ENCODE measurements around the gene CHCHD2. TPM values are rescaled to one million over a fixed set of nuclear protein-coding genes. Genes with fewer than 3 reads are reported as not detected.

CHCHD2 gene
- total and polyA plus RNA-seq, 2 experiments from 2014 or later, result 0.94 TPM; not detected in 1

DNA sequence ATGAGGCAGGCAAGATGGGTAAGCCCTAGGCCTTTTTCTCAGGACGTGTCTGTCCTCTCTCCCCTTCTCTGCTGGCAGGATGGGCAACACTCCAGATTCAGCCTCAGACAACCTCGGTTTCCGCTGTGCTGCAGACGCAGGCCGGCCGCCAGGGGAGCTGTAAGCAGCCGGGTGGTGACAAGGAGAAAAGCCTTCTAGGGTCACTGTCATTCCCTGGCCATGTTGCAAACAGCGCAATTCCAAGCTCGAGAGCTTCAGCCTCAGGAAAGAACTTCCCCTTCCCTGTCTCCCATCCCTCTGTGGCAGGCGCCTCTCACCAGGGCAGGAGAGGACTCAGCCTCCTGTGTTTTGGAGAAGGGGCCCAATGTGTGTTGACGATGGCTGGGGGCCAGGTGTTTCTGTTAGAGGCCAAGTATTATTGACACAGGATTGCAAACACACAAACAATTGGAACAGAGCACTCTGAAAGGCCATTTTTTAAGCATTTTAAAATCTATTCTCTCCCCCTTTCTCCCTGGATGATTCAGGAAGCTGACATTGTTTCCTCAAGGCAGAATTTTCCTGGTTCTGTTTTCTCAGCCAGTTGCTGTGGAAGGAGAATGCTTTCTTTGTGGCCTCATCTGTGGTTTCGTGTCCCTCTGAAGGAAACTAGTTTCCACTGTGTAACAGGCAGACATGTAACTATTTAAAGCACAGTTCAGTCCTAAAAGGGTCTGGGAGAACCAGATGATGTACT is 26.7 kb downstream of the CHCHD2 start (continued):
- TF ChIP-seq, protein P1, sequence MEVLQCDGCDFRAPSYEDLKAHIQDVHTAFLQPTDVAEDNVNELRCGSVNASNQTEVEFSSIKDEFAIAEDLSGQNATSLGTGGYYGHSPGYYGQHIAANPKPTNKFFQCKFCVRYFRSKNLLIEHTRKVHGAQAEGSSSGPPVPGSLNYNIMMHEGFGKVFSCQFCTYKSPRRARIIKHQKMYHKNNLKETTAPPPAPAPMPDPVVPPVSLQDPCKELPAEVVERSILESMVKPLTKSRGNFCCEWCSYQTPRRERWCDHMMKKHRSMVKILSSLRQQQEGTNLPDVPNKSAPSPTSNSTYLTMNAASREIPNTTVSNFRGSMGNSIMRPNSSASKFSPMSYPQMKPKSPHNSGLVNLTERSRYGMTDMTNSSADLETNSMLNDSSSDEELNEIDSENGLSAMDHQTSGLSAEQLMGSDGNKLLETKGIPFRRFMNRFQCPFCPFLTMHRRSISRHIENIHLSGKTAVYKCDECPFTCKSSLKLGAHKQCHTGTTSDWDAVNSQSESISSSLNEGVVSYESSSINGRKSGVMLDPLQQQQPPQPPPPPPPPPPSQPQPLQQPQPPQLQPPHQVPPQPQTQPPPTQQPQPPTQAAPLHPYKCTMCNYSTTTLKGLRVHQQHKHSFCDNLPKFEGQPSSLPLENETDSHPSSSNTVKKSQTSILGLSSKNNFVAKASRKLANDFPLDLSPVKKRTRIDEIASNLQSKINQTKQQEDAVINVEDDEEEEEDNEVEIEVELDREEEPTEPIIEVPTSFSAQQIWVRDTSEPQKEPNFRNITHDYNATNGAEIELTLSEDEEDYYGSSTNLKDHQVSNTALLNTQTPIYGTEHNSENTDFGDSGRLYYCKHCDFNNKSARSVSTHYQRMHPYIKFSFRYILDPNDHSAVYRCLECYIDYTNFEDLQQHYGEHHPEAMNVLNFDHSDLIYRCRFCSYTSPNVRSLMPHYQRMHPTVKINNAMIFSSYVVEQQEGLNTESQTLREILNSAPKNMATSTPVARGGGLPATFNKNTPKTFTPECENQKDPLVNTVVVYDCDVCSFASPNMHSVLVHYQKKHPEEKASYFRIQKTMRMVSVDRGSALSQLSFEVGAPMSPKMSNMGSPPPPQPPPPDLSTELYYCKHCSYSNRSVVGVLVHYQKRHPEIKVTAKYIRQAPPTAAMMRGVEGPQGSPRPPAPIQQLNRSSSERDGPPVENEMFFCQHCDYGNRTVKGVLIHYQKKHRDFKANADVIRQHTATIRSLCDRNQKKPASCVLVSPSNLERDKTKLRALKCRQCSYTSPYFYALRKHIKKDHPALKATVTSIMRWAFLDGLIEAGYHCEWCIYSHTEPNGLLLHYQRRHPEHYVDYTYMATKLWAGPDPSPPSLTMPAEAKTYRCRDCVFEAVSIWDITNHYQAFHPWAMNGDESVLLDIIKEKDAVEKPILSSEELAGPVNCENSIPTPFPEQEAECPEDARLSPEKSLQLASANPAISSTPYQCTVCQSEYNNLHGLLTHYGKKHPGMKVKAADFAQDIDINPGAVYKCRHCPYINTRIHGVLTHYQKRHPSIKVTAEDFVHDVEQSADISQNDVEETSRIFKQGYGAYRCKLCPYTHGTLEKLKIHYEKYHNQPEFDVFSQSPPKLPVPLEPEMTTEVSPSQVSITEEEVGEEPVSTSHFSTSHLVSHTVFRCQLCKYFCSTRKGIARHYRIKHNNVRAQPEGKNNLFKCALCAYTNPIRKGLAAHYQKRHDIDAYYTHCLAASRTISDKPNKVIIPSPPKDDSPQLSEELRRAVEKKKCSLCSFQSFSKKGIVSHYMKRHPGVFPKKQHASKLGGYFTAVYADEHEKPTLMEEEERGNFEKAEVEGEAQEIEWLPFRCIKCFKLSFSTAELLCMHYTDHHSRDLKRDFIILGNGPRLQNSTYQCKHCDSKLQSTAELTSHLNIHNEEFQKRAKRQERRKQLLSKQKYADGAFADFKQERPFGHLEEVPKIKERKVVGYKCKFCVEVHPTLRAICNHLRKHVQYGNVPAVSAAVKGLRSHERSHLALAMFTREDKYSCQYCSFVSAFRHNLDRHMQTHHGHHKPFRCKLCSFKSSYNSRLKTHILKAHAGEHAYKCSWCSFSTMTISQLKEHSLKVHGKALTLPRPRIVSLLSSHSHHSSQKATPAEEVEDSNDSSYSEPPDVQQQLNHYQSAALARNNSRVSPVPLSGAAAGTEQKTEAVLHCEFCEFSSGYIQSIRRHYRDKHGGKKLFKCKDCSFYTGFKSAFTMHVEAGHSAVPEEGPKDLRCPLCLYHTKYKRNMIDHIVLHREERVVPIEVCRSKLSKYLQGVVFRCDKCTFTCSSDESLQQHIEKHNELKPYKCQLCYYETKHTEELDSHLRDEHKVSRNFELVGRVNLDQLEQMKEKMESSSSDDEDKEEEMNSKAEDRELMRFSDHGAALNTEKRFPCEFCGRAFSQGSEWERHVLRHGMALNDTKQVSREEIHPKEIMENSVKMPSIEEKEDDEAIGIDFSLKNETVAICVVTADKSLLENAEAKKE (CRISPR knock-in tag; IDR thresholded peaks at IDR 0.05), result no peak

DNA sequence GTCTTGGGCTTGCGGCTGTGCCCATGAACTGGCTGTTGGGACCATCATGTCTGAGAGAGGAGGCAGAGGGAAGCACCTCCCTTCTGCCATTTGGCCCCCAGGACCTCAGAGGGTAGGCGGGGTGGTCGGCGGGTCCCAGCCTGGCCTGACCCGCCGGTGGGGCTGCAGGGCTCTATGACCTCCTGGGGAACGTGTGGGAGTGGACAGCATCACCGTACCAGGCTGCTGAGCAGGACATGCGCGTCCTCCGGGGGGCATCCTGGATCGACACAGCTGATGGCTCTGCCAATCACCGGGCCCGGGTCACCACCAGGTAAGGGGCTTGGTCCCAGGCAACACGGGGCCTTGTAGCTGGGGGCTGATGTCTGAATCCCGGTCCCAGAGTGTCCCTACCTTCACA is 28.1 kb downstream of the CHCHD2 start:
- no peaks in the 10 kb centered on the region; the same call in 1 of the 2 replicates for H3K36me3 ChIP-seq (ENCODE audit: insufficient read depth)
- H3K27me3 ChIP-seq (ENCODE audit: insufficient read depth), result no peaks in the 10 kb centered on the region
- ATAC-seq, result no peak
- no peaks in the 10 kb centered on the region for H3K79me2 ChIP-seq (replicated peaks; ENCODE audit: insufficient read depth)
- H2AFZ ChIP-seq, result no peak overlapping the region
- 0 out of 2 replicates have a peak, but pooled peaks cover 1% of the 10 kb centered on the region for H3F3A ChIP-seq (replicated peaks; ENCODE audit: low read depth)
- Mint-ChIP-seq H3K4me1 (peaks cover 2% of the 10 kb centered on the region; the same call in 2 of the 3 replicates), H3K27ac (no peak overlapping the region), H3K36me3 (ENCODE audit: low read depth) (peaks cover 23% of the 10 kb centered on the region), H3K4me3 (no peak overlapping the region), H3K9me3 (no peaks in the 10 kb centered on the region; the same call in 2 of the 3 replicates), H3K27me3 (ENCODE audit: insufficient read depth, low read depth, poor library complexity) (peaks cover 11% of the 10 kb centered on the region)
- no peak for DNase-seq (ENCODE audit: low spot score)
- no peak overlapping the region for H3K4me2 ChIP-seq
- no peak overlapping the region for H3K27ac ChIP-seq (ENCODE audit: low read depth)
- H3K4me1 ChIP-seq (ENCODE audit: insufficient read depth), result no peaks in the 10 kb centered on the region
- no peaks in the 10 kb centered on the region for H4K20me1 ChIP-seq (replicated peaks; ENCODE audit: insufficient read depth)
- H3K9me2 ChIP-seq (ENCODE audit: insufficient read depth), result no peaks in the 10 kb centered on the region
- H3K4me3 ChIP-seq, result no peak overlapping the region
- TF ChIP-seq, protein P2, sequence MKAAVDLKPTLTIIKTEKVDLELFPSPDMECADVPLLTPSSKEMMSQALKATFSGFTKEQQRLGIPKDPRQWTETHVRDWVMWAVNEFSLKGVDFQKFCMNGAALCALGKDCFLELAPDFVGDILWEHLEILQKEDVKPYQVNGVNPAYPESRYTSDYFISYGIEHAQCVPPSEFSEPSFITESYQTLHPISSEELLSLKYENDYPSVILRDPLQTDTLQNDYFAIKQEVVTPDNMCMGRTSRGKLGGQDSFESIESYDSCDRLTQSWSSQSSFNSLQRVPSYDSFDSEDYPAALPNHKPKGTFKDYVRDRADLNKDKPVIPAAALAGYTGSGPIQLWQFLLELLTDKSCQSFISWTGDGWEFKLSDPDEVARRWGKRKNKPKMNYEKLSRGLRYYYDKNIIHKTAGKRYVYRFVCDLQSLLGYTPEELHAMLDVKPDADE (IDR thresholded peaks at IDR 0.05), result no peak
- TF ChIP-seq ZNF331 (CRISPR knock-in tag; IDR thresholded peaks at IDR 0.05; ENCODE audit: low read depth) (no peak), NANOG (IDR thresholded peaks at IDR 0.05; ENCODE audit: borderline replicate concordance) (no peak), STAT1 (IDR thresholded peaks at IDR 0.05; ENCODE audit: unreplicated experiment) (no peak), EZH2phosphoT487 (IDR thresholded peaks at IDR 0.05; ENCODE audit: unreplicated experiment) (no peak), JUNB (IDR thresholded peaks at IDR 0.05; ENCODE audit: unreplicated experiment) (no peak), ZNF114 (CRISPR knock-in tag; IDR thresholded peaks at IDR 0.05) (no peak)
- TF ChIP-seq, protein P3, sequence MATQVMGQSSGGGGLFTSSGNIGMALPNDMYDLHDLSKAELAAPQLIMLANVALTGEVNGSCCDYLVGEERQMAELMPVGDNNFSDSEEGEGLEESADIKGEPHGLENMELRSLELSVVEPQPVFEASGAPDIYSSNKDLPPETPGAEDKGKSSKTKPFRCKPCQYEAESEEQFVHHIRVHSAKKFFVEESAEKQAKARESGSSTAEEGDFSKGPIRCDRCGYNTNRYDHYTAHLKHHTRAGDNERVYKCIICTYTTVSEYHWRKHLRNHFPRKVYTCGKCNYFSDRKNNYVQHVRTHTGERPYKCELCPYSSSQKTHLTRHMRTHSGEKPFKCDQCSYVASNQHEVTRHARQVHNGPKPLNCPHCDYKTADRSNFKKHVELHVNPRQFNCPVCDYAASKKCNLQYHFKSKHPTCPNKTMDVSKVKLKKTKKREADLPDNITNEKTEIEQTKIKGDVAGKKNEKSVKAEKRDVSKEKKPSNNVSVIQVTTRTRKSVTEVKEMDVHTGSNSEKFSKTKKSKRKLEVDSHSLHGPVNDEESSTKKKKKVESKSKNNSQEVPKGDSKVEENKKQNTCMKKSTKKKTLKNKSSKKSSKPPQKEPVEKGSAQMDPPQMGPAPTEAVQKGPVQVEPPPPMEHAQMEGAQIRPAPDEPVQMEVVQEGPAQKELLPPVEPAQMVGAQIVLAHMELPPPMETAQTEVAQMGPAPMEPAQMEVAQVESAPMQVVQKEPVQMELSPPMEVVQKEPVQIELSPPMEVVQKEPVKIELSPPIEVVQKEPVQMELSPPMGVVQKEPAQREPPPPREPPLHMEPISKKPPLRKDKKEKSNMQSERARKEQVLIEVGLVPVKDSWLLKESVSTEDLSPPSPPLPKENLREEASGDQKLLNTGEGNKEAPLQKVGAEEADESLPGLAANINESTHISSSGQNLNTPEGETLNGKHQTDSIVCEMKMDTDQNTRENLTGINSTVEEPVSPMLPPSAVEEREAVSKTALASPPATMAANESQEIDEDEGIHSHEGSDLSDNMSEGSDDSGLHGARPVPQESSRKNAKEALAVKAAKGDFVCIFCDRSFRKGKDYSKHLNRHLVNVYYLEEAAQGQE (IDR thresholded peaks at IDR 0.05; ENCODE audit: unreplicated experiment), result no peak
